HepG2 (cell line): Measurements from ENCODE around the gene TMEM14A. TPM values are rescaled to one million over a fixed set of nuclear protein-coding genes. Genes with fewer than 3 reads are reported as not detected.

Experiments used
- EED ChIP-seq: sonication (generic); formaldehyde crosslinking; IDR thresholded peaks from 2 replicates; pipeline ENCODE4 v1.5.0; 2020; ENCODE audit warnings: mild to moderate bottlenecking, missing genetic modification reagents
- ETS1 ChIP-seq: sonication (generic); formaldehyde crosslinking; IDR thresholded peaks from 2 replicates; pipeline ENCODE4 v1.4.0; 2020; ENCODE audit warnings: missing genetic modification reagents
- FOXM1 ChIP-seq: sonication (generic); formaldehyde crosslinking; IDR thresholded peaks from 2 replicates; pipeline ENCODE4 v1.5.0; 2020; ENCODE audit warnings: missing genetic modification reagents
- GMEB2 ChIP-seq: IDR thresholded peaks from 2 replicates; pipeline ENCODE4 v1.6.1; 2016; ENCODE audit warnings: missing biosample characterization, missing genetic modification reagents, low read depth
- GTF2F1 ChIP-seq: fragments of 150-350 bp; IDR thresholded peaks from 2 replicates; pipeline ENCODE4 v1.6.1; 2014; ENCODE audit warnings: low read length
- KDM2A ChIP-seq: sonication (generic); formaldehyde crosslinking; IDR thresholded peaks from 2 replicates; pipeline ENCODE4 v1.4.0; 2020; ENCODE audit warnings: low read depth, missing genetic modification reagents, borderline replicate concordance
- MXD3 ChIP-seq: IDR thresholded peaks from 2 replicates; pipeline ENCODE4 v1.6.1; 2016; ENCODE audit warnings: mild to moderate bottlenecking, missing biosample characterization, missing genetic modification reagents
- NFKBIZ ChIP-seq: IDR thresholded peaks from 2 replicates; pipeline ENCODE4 v1.6.1; 2018; ENCODE audit warnings: missing genetic modification reagents, missing compliant biosample characterization
- PHF5A ChIP-seq: IDR thresholded peaks from one replicate; pipeline ENCODE4 v1.6.1; 2018; ENCODE audit warnings: low read depth, missing genetic modification reagents; ENCODE audit not compliant: unreplicated experiment
- SMAD3 ChIP-seq: sonication (generic); formaldehyde crosslinking; IDR thresholded peaks from 2 replicates; pipeline ENCODE4 v1.4.0; 2020; ENCODE audit warnings: missing genetic modification reagents
- TFDP2 ChIP-seq: sonication (generic); formaldehyde crosslinking; IDR thresholded peaks from 2 replicates; pipeline ENCODE4 v1.4.0; 2020; ENCODE audit warnings: missing genetic modification reagents
- ZC3H4 ChIP-seq: sonication (generic); formaldehyde crosslinking; IDR thresholded peaks from 2 replicates; pipeline ENCODE4 v1.4.0; 2020; ENCODE audit warnings: missing genetic modification reagents, borderline replicate concordance
- ZFP41 ChIP-seq: sonication (generic); formaldehyde crosslinking; IDR thresholded peaks from 2 replicates; pipeline ENCODE4 v1.4.0; 2020; ENCODE audit warnings: mild to moderate bottlenecking, missing genetic modification reagents, borderline replicate concordance
- ZNF143 ChIP-seq: sonication (generic); formaldehyde crosslinking; IDR thresholded peaks from 2 replicates; pipeline ENCODE4 v1.4.0; 2020; ENCODE audit warnings: missing genetic modification reagents
- ZNF160 ChIP-seq: sonication (generic); formaldehyde crosslinking; IDR thresholded peaks from 2 replicates; pipeline ENCODE4 v1.8.0; 2022; ENCODE audit warnings: mild to moderate bottlenecking, inconsistent platforms, missing genetic modification reagents
- ZNF235 ChIP-seq: sonication (generic); formaldehyde crosslinking; IDR thresholded peaks from 2 replicates; pipeline ENCODE4 v1.8.1; 2023; ENCODE audit warnings: mild to moderate bottlenecking, missing genetic modification reagents, borderline replicate concordance
- ZNF253 ChIP-seq: sonication (generic); formaldehyde crosslinking; IDR thresholded peaks from 2 replicates; pipeline ENCODE4 v1.8.0; 2022; ENCODE audit warnings: mild to moderate bottlenecking, missing genetic modification reagents, borderline replicate concordance
- ZNF496 ChIP-seq: sonication (generic); formaldehyde crosslinking; IDR thresholded peaks from 2 replicates; pipeline ENCODE4 v1.8.1; 2023; ENCODE audit warnings: mild to moderate bottlenecking, moderate library complexity, missing genetic modification reagents; ENCODE audit not compliant: insufficient replicate concordance
- polyA plus RNA-seq, 8 experiments: library from polyadenylated mRNA; depleted of rRNA in 3 of 8; stranded (reverse) in 7 of 8; unstranded in 1 of 8; fragments of >200 nt; fragmentation: Illumina TruSeq in 4 of 8; extraction: Trizol in 4 of 8; gene quantifications; 2 replicates each; pipeline versions ENCODE4 v1.2.1 to v1.2.3, GENCODE V29; 2011 to 2016; ENCODE audit warnings: low read depth in 4 of 8, missing spikeins in 1 of 8, mixed read lengths in 1 of 8; ENCODE audit not compliant: insufficient read depth in 1 of 8
- total RNA-seq, 5 experiments: library from RNA; depleted of rRNA; stranded (reverse); fragments of >200 nt; fragmentation: Illumina TruSeq; extraction: Trizol; gene quantifications; 2 replicates each; pipeline ENCODE4 v1.2.3, GENCODE V29; 2016; ENCODE audit warnings: low read depth in 1 of 5
- TF ChIP-seq, protein P1 (sequence below): IDR thresholded peaks from 2 replicates; pipeline ENCODE4 v1.6.1; 2016; ENCODE audit warnings: low read depth
- TF ChIP-seq, protein P2 (sequence below): sonication (generic); formaldehyde crosslinking; IDR thresholded peaks from 2 replicates; pipeline ENCODE4 v1.5.1; 2020; ENCODE audit warnings: mild to moderate bottlenecking, moderate library complexity, missing genetic modification reagents
- TF ChIP-seq, protein P3 (sequence below): IDR thresholded peaks from 2 replicates; pipeline ENCODE4 v1.6.1; 2016; ENCODE audit warnings: low read depth, borderline replicate concordance

The TMEM14A gene
- total and polyA plus RNA-seq, 2 of the 13 experiments (the other 11 are each of a cell fraction or from before 2014, with no cell fraction given) = 24.6 to 73.7 TPM

DNA sequence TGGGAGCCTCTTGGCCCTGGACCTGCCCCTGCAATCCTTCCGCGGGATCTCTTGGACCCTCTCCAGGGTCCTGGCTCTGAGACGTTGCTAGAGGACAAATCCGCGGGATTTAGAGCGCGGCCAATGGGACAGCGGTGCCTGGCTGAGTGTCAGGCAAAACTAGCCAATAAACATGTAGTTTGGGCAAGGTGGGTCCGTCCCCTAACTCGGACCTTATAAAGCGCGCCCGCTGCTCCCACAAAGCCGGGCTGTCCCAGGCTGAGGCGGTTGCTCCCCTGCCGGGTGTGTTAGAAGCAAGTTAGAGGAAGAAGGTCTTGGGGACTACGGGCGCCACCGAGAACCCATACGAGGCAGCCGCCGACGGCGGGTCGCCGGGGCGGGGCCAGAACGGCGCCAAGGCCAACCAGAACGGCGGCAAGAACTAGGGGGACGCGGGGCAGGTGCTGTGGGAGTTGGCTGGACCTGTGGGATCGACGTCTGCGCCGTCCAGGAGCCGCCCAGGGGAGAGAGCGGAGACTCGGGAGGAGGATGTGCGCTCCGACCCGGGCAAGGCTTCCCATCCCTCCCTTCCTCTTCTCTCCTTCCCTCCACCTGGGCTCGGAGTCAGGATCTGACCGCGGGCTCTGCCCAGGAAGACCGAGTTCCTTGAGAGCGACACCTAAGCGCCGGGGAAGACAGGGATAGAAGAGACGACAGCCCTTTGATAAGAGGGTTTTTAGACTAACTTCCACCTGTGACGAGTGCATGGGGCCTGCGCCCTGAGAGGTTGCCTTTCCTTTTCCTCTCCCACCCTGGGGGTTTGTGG is 6.5 kb upstream of the TMEM14A start (continued):
- TF ChIP-seq, protein P1, sequence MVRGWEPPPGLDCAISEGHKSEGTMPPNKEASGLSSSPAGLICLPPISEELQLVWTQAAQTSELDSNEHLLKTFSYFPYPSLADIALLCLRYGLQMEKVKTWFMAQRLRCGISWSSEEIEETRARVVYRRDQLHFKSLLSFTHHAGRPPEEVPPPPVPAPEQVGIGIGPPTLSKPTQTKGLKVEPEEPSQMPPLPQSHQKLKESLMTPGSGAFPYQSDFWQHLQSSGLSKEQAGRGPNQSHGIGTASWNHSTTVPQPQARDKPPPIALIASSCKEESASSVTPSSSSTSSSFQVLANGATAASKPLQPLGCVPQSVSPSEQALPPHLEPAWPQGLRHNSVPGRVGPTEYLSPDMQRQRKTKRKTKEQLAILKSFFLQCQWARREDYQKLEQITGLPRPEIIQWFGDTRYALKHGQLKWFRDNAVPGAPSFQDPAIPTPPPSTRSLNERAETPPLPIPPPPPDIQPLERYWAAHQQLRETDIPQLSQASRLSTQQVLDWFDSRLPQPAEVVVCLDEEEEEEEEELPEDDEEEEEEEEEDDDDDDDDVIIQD (CRISPR knock-in tag) = peak; percentile 83
- TF ChIP-seq ZNF253 (CRISPR knock-in tag) (peak; percentile 79; the same call in 1 of the 2 replicates), KDM2A (CRISPR knock-in tag) (peak; percentile 72; the same call in 1 of the 2 replicates), TFDP2 (CRISPR knock-in tag) (peak; percentile 93), PHF5A (CRISPR knock-in tag) (peak; percentile 39), GMEB2 (CRISPR knock-in tag) (no peak), ZNF143 (CRISPR knock-in tag) (no peak), ZC3H4 (CRISPR knock-in tag) (peak; percentile 60; the same call in 1 of the 2 replicates), ZNF160 (CRISPR knock-in tag) (peak; percentile 79), ZFP41 (CRISPR knock-in tag) (no peak), EED (no peak), MXD3 (CRISPR knock-in tag) (peak; percentile 68), ETS1 (CRISPR knock-in tag) (no peak), FOXM1 (CRISPR knock-in tag) (no peak), ZNF496 (CRISPR knock-in tag) (no peak), NFKBIZ (CRISPR knock-in tag) (no peak), GTF2F1 (no peak), SMAD3 (CRISPR knock-in tag) (peak; percentile 14; the same call in 1 of the 2 replicates), ZNF235 (CRISPR knock-in tag) (0 out of 2 replicates have a peak, but pooled peaks have one; percentile 51)
- TF ChIP-seq, protein P2, sequence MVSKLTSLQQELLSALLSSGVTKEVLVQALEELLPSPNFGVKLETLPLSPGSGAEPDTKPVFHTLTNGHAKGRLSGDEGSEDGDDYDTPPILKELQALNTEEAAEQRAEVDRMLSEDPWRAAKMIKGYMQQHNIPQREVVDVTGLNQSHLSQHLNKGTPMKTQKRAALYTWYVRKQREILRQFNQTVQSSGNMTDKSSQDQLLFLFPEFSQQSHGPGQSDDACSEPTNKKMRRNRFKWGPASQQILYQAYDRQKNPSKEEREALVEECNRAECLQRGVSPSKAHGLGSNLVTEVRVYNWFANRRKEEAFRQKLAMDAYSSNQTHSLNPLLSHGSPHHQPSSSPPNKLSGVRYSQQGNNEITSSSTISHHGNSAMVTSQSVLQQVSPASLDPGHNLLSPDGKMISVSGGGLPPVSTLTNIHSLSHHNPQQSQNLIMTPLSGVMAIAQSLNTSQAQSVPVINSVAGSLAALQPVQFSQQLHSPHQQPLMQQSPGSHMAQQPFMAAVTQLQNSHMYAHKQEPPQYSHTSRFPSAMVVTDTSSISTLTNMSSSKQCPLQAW (CRISPR knock-in tag) = peak; percentile 62
- TF ChIP-seq, protein P3, sequence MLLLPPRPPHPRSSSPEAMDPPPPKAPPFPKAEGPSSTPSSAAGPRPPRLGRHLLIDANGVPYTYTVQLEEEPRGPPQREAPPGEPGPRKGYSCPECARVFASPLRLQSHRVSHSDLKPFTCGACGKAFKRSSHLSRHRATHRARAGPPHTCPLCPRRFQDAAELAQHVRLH (CRISPR knock-in tag) = peak; percentile 61; the same call in 1 of the 2 replicates
